Pancreas (tissue), 10 donors: ENCODE measurements around the gene NET1. TPM values are rescaled to one million over a fixed set of nuclear protein-coding genes. Genes with fewer than 3 reads are reported as not detected.
A peak's percentile ranks its signal among the peaks of the same experiment; 100 is the strongest.

Source experiments
- ATAC-seq, 4 donors: fragments of 200-7000 bp; cut with Tn5 transposase; one replicate each; pipeline versions ENCODE4 v1.8.0 to v1.9.1; 2020; ENCODE audit warnings: mild to moderate bottlenecking in 4 of 4, moderate library complexity in 4 of 4
- DNase-seq, 6 donors: peaks; one replicate each; pipeline ENCODE4 v3.0.0-alpha.2; 2020
- FAIRE-seq: peaks from 2 replicates; lab custom pipeline; 2012; peaks lifted over from hg19 to GRCh38; lab: Jason Lieb, UNC
- H3K27ac ChIP-seq, 4 donors: fragments of 200-600 bp; sonication (generic); 1 replicate in 3 of 4; 2 replicates in 1 of 4; pipeline versions ENCODE4 v1.5.0 to v1.8.0; 2020
- H3K27me3 ChIP-seq, 4 donors: fragments of 200-600 bp; one replicate each; pipeline ENCODE4 v1.8.0; 2021
- H3K36me3 ChIP-seq, 3 donors: fragments of 200-600 bp; sonication (generic) in 1 of 3; one replicate each; pipeline versions ENCODE4 v1.5.0 to v1.8.0; 2020 to 2021
- H3K4me1 ChIP-seq, 3 donors: fragments of 200-600 bp; one replicate each; pipeline ENCODE4 v1.8.0; 2021
- H3K4me3 ChIP-seq, 4 donors: fragments of 200-600 bp; sonication (generic) in 2 of 4; one replicate each; pipeline versions ENCODE4 v1.5.0 to v1.8.0; 2020 to 2021
- H3K9me3 ChIP-seq, 4 donors: fragments of 200-600 bp; one replicate each; pipeline ENCODE4 v1.8.0; 2021
- CTCF ChIP-seq, 4 donors: fragments of 200-600 bp; sonication (generic) in 3 of 4; IDR thresholded peaks; one replicate each; pipeline versions ENCODE4 v1.5.0 to v1.8.0; 2021; ENCODE audit warnings: antibody characterized with exemption in 4 of 4
- WGBS, 2 donors: extraction: QIAGEN DNeasy Blood & Tissue Kit; methylation state at CpG; one replicate each; pipeline ENCODE4 v1.1.7; 2013; 5-methylcytosine and 5-hydroxymethylcytosine counted together
- intact Hi-C, 3 donors: fragments of 100-400 bp; cut with DNase I; formaldehyde crosslinking; loops; one replicate each; pipeline versions ENCODE4 v1.11.1 to v1.14.2; 2022
- polyA plus RNA-seq, 2 donors: library from polyadenylated mRNA; stranded (reverse); fragments of 200-250 nt; gene quantifications; one replicate each; pipeline ENCODE4 v1.2.3, GENCODE V29; 2013
- total RNA-seq, 6 donors: library from RNA; stranded (reverse); fragmentation: NEBNext Ultra II Directional in 4 of 6; extraction: Animal tissue kit (Norgen Biotek cat#: 25700) in 4 of 6; gene quantifications; one replicate each; pipeline versions ENCODE4 v1.2.1 to v1.2.4, GENCODE V29; 2021 to 2023
- donor health status: healthy with polysubstance abuse.
- donor health status: DM: no; HTN: no; CAD: no; lungs with moderate emphysema.
- donor health status: DM: no; HTN: no; CAD: no.
- donor health status: control.
- donor health status: control.
- donor health status: Bipolar disorder and iron deficiency.
- donor health status: DM: yes; HTN: yes; CAD: no.
- donor health status: DM: no; HTN: no; CAD: no.
- donor health status: DM: no; HTN: no; CAD: no.
- donor health status: DM: yes; HTN: yes; CAD: no.

Gene NET1
- total and polyA plus RNA-seq, 8 donors, result 13.0 to 68.0 (median 37.0) TPM

- Histone ChIP-seq H3K4me3 (no peak overlapping the region), H3K9me3 (no peaks in the 10 kb centered on the region), H3K36me3 (peaks cover 0 to 34% (median 16%) of the 10 kb centered on the region in 3 donors), H3K27me3 (no peaks in the 10 kb centered on the region), H3K4me1 (peaks cover 0 to under 1% (median 0%) of the 10 kb centered on the region in 3 donors), H3K27ac (no peak overlapping the region)
- DNase-seq (no peak), ATAC-seq (no peak), FAIRE-seq (no peak)
- intact Hi-C loops, result loop anchor here in 1 of 3 donors (10.0 kb wide), 1 partner anchor 144 kb away; no protein-coding TSS in a partner anchor
- 90 to 93% methylated on average over 14 of the region's 14 CpGs for WGBS, 2 donors
- TF ChIP-seq CTCF (IDR thresholded peaks at IDR 0.05), result no peak
Observed at GRCh38 chr10:5460468-5461202, 48.3 kb downstream of the NET1 start.

- H3K9me3 ChIP-seq, result no peaks in the 10 kb centered on the region
- FAIRE-seq (no peak), ATAC-seq (peak in 1 of 4 donors; percentile 17), DNase-seq (no peak)
- peaks cover 0 to 28% (median 10%) of the 10 kb centered on the region in 3 donors for H3K36me3 ChIP-seq
- WGBS, 2 donors, result 77 to 80% methylated on average over 4 of the region's 4 CpGs
- H3K4me3 ChIP-seq, result no peak overlapping the region
- H3K4me1 ChIP-seq, result peaks cover 5 to 6% (median 5%) of the 10 kb centered on the region in 3 donors
- intact Hi-C loops, result loop anchor here in 1 of 3 donors (10.0 kb wide), 1 partner anchor 144 kb away; no protein-coding TSS in a partner anchor
- no peaks in the 10 kb centered on the region for H3K27me3 ChIP-seq
- no peak for TF ChIP-seq CTCF (IDR thresholded peaks at IDR 0.05)
- no peak overlapping the region for H3K27ac ChIP-seq
Observed at GRCh38 chr10:5461203-5461588, 48.8 kb downstream of the NET1 start.

GRCh38 chr10:5461914-5462840 lies 49.8 kb downstream of the NET1 start:
- H3K36me3 ChIP-seq, result peaks cover 0 to 19% (median 3%) of the 10 kb centered on the region in 3 donors
- intact Hi-C loops, result loop anchor here in 1 of 3 donors (10.0 kb wide), 1 partner anchor 143 kb away; no protein-coding TSS in a partner anchor
- FAIRE-seq, result no peak
- DNase-seq, result no peak
- H3K27me3 ChIP-seq, result no peaks in the 10 kb centered on the region
- H3K4me3 ChIP-seq, result no peak overlapping the region
- TF ChIP-seq CTCF (IDR thresholded peaks at IDR 0.05), result no peak
- 69 to 70% methylated on average over 17 of the region's 17 CpGs for WGBS, 2 donors
- H3K9me3 ChIP-seq, result no peaks in the 10 kb centered on the region
- no peak for ATAC-seq
- no peak overlapping the region for H3K27ac ChIP-seq
- H3K4me1 ChIP-seq, result peaks cover 8 to 11% (median 10%) of the 10 kb centered on the region in 3 donors

- no peak for DNase-seq
- peaks cover 0 to 13% (median 0%) of the 10 kb centered on the region in 3 donors for H3K36me3 ChIP-seq
- no peak for FAIRE-seq
- no peaks in the 10 kb centered on the region for H3K27me3 ChIP-seq
- H3K27ac ChIP-seq, result no peak overlapping the region
- no peak overlapping the region for H3K4me3 ChIP-seq
- no peak for ATAC-seq
- H3K4me1 ChIP-seq, result peaks cover 8 to 11% (median 10%) of the 10 kb centered on the region in 3 donors
- intact Hi-C loops, result loop anchor here in 1 of 3 donors (10.0 kb wide), 1 partner anchor 142 kb away; no protein-coding TSS in a partner anchor
- no peak for TF ChIP-seq CTCF (IDR thresholded peaks at IDR 0.05)
- H3K9me3 ChIP-seq, result no peaks in the 10 kb centered on the region
- 90 to 96% methylated on average over 6 to 7 of the region's 7 CpGs for WGBS, 2 donors
Observed at GRCh38 chr10:5462841-5463293, 50.5 kb downstream of the NET1 start.
